NCI-H526 treated with DMSO at 0.1 percent for 48 hours (cell line): ENCODE results near the gene IL15RA.

Source experiments
- DNase-seq: peaks from one replicate; lab custom pipeline; 2025; lab: John Stamatoyannopoulos, UW

The IL15RA gene, protein sequence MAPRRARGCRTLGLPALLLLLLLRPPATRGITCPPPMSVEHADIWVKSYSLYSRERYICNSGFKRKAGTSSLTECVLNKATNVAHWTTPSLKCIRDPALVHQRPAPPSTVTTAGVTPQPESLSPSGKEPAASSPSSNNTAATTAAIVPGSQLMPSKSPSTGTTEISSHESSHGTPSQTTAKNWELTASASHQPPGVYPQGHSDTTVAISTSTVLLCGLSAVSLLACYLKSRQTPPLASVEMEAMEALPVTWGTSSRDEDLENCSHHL

GRCh38 chr10:5977471-5978229 lies at the start of gene IL15RA:
IL15RA (minus strand) TSS chr10:5977543; CDS start chr10:5977492, 51 bp downstream.
- peak; percentile 18 for DNase-seq

GRCh38 chr10:6025683-6026255 lies 48.4 kb upstream of the IL15RA start:
- no peak for DNase-seq

DNA sequence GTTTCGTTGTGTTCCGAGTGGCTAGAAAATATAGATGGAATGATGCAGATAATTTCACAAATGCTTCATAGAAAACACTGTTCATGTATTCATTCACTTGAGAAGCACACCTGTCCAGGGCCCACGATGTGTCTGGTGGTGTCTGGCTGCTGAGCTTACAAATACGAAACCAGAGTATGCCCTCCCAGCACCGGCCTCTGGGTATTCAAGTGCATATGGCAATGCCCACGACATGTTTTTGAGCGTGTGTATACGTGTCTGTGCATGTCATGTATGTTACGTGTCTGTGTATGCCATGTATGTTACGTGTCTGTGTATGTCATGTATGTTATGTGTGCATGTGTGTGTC lies 47.0 kb upstream of the IL15RA start:
- no peak for DNase-seq

GRCh38 chr10:6023661-6024333 lies 46.5 kb upstream of the IL15RA start:
- no peak for DNase-seq

DNA sequence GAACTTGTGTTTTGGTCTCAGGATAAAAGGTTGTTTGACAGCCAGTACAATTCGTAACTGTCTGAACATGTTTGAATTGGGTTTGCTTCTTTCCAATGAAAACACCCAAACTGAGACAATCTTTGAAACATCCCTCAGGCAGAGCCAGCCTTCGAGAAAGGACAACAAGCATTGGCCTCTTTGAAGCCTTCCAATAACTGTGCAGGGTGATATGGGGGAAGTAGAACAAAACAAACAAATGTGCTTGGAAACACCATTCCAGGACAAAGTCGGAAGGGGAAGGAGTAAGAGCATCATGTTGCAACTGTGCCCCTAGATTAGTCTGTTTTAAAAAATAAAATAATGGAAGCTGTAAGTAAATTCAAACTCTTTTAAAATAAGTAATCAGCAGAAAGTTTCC lies 45.3 kb upstream of the IL15RA start:
- DNase-seq: no peak

DNA sequence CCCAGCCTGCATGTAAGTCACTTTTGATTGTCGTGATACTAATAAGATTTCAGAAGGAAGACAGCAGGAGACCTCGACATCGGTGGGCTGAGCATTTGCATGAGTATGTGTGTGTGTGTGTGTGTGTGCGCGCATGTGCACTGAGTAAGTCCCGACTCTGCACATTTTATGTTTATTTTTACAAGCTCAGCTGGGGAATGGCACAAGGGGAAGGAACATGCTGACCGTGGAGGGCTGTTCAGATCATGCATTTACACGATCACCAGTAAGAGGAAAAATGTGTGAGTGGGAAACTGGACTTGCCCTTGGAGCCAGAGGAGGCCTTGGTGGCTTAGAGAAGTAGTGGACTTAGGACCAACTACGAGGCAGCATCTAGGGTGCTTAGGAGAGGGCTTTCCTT lies 43.5 kb upstream of the IL15RA start:
- DNase-seq: no peak

DNA sequence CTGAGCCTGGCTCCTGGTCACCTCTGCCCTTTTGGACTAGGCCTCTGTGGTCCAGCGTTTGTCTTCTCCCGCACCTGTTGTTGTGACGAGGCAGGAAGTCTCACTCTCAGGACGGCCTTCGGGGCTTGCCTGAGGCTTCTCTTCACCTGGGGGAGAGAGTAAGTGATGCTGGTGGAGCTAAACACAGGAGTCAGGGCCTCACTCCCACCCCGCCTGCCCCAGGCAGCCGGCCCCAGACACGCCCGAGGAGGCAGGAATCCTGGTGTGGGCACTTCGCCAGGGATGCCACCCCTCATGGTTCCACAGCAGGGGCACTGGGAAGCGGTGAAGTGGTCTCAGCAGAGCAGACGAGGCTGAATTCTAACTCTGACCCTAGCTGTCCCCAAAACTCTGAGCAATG lies 42.5 kb upstream of the IL15RA start:
- no peak for DNase-seq

- DNase-seq: no peak
Measured at GRCh38 chr10:6019010-6019782, 41.9 kb upstream of the IL15RA start.

DNA sequence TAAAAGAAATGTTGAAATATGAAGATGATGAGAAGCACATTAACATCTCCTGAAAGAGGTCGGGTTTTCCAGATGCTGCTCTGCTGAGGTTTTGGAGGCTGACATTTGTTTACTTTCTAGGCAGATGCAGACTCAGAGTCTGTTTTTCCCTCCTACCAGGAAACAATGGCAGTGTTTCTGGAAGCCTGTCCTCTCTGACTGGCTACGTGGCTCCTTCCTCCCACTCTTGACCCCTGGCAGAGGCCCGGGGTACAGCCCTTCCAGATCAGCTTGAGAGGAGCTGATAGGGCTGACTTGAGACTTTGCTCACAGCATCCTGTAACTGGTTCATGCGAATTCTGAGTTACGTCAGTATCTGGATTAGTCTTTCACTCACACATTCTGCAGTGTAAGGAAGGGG lies 41.1 kb upstream of the IL15RA start:
- no peak for DNase-seq

DNA sequence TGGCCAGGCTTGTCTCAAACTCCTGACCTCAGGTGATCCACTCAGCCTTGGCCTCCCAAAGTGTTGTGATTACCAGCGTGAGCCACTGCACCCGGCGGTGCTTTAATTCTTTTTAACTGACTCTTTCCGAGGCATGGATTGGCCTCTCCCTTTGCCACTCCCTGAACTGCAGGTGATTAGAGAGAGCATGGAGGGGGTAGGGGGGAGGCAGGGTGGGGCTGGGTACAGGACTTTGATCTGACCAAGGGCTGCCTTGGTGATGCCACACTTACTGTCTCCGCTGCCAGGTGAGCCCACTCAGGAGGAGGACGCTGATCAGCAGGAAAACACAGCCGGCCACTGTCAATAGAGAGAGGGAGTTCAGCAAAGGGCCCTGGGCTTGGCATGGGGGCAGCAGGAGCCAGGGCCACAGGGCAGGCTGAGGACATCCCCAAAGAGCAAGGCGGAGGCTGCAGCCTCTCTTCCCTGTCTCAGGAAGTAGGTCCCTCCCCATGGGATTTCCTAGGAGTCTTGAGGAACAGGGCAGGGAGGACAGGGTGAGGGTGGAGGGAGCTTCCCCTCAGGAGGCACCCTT lies 40.5 kb upstream of the IL15RA start:
- no peak for DNase-seq

DNA sequence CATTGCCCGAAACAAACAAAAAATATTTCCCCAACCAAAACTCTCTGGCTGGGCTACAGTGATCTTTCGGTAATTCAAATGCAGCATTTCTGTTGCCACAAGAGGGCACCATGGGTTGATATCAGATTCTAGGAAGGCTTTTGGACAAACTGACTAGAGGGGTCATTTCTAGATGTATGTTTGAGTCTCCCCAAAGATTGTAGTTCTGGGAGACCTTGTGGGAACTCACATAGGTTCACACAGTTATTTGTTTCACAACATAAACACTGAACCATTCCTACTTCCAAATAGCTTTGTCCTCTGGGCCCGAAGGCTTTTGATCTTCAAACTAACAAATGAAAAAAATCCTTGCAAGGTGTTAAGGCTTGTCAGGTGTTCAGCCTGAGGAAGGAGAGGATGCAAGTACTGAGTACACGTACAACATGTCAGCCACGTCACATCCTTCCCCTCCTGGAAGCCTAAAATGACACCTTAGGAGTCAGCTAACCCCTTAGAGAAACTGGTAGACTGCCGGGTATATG lies 37.0 kb upstream of the IL15RA start:
- DNase-seq: no peak

DNA sequence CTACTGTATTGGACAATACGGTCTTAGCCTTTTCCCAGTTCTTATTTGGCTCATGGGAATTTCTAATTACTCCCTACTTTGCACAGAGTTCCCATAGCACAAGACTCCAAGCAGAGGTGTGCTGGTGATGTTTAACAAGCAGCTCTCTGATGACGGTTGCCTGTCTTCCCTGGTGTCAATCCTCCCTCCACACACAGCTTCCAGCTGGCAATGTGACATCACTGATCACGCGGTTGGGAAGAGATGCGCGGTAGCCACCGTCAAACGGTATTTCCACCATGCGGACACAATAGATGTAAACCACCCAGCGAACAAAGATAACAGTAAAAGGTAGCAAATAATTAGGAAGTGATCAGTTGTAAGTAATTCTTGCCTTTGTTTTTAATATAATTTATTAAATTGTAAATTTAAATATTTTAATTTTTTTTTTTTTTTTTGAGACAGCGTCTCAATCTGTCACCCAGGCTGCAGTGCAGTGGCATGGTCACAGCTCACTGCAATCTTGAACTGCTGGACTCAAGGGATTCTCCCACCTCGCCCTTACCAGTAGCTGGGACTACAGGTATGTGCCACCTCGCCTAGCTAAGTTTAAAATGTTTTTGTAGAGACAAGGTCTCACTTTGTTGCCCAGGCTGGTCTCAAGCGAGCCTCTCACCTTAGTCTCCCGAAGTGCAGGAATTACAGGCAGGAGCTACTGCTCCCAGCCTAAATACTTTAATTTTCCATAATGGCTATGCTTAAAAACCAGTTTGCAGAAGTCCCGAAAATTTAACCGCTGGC lies 36.3 kb upstream of the IL15RA start:
- DNase-seq: no peak

- DNase-seq: no peak
Measured at GRCh38 chr10:6012121-6012905, 35.0 kb upstream of the IL15RA start.

DNA sequence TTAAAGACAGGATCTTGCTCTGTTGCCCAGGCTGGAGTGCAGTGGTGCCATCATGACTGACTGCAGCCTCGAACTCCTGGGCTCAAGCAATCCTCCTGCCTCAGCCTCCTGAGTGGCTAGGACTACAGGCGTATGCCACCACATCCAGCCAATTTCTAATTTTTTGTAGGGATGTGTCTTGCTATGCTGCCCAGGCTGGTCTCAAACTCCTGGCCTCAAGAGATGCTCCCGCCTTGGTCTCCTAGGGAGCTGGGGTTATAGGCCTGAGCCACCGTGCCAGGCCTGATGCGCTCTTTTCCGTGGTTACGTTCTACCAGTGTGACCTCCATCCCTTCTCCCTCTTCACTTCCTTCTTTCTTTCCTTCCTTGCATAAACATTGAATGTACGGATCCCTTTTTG lies 34.2 kb upstream of the IL15RA start:
- DNase-seq: no peak

DNA sequence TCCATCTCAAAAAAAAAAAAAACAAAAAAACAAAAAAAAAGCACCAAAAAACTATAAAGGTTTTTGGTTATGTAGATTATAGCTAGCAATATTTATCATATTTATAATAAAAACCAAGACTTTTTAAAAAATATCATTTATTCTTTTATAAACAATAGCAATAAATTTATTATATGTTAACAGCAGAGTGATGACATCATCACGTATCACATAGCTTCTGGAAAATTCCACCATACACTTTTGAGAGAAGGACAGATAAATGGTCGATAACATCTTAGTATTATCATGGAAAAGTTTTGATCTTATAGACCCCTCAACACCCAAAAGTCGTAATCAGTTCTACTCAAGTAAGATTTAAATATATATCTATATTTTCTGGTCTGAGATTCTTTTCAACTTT lies 33.2 kb upstream of the IL15RA start:
- DNase-seq: no peak

GRCh38 chr10:6009961-6010360 lies 32.6 kb upstream of the IL15RA start:
- no peak for DNase-seq

DNA sequence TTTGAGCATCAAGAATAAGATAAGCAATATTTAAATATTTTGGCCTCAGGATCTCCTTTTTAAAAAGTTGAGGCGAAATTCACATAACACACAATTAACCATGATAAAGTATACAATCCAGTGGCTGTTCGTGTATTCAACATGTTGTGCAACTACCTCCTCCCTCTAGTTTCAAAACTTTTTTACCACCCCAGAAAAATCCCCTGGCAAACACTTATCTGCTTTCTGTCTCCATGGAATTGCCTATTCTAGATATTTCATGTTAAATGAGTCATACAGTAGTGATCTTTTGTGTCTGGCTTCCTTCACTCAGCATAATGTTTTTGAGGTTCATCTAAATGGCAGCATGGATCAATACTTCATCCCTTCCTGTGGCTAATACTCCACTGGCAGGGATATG lies 31.8 kb upstream of the IL15RA start:
- no peak for DNase-seq

DNA sequence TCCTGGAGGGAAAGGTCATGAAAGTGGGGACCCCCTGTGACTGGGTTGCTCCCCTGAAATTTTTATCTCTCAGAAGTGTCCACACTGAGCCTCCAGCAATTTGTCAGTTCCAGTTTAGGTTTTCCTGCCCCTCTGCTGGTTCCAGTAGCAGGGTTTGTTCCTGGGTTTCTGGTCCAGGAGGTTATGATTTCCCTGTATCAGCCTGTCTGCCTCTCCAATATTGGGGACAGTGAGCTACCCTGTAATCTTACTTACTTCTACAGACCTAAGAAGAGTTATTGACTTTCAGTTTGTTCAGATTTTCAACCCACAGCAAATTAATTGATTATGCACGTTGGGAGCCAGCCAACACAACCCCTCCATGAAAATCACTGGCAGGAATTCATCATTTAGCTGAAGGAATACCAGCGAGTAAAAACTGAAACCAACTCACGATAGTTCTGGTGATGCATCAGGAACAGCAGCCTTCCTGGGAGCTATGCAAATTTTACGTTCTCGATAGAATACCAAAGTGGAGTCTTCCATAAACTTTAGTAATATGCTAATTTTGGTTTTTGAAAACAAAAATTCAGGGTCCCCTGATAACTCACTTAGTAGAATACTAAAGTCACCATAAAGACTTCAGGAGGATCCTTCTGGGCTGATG lies 31.3 kb upstream of the IL15RA start:
- DNase-seq: no peak

DNA sequence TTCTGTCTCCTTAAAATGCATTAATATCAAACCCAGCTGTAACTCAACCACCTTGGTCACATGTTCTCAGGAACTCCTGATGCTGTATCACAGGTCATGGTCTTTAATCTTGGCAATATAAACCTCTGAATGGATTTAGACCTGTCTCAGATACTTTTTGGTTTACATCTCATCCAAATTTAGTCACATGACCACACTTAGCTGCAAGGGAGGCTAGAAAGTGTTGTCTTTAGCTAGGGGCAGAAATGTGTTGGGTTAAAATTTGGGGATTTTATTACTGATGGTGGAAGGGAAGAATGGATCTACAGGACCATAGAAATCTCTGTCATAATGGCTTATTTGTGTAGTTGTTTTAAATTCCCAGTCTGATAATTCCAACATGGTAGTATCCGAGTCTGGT lies 29.6 kb upstream of the IL15RA start:
- no peak for DNase-seq
